Measurements from ENCODE around the gene HEATR9. TPM values are rescaled to one million over a fixed set of nuclear protein-coding genes. Genes with fewer than 3 reads are reported as not detected.

Gene HEATR9
- total and polyA plus RNA-seq, 4 donors, result 0.08 TPM; not detected in 3

GRCh38 chr17:35825206-35825605 is 43.5 kb downstream of the HEATR9 start:
- Histone ChIP-seq H3K4me1 (ENCODE audit: control insufficient read depth in 4 of 4, insufficient read depth in 4 of 4, low read length in 3 of 4) (no peaks in the 10 kb centered on the region), H3K36me3 (ENCODE audit: control insufficient read depth in 4 of 4, insufficient read depth in 3 of 4, low read depth in 1 of 4, low read length in 3 of 4) (peaks cover 14 to 44% (median 40%) of the 10 kb centered on the region in 4 donors), H3K27me3 (ENCODE audit: control insufficient read depth in 4 of 4, insufficient read depth in 4 of 4, low read length in 3 of 4) (no peaks in the 10 kb centered on the region), H3K9ac (ENCODE audit: low read depth in 1 of 2, low read length in 2 of 2) (no peak overlapping the region), H3K4me3 (ENCODE audit: low read depth in 1 of 3, low read length in 3 of 3) (no peak overlapping the region), H3K27ac (ENCODE audit: low read depth in 1 of 2, low read length in 2 of 2) (no peak overlapping the region), H3K9me3 (ENCODE audit: control insufficient read depth in 4 of 4, low read length in 3 of 4) (no peaks in the 10 kb centered on the region)
- 96% methylated on average over 1 of the region's 1 CpG for WGBS
- no peak for TF ChIP-seq JUND (IDR thresholded peaks at IDR 0.05)
- no peak for TF ChIP-seq GABPA (IDR thresholded peaks at IDR 0.05 in 1 of 2, conservative IDR thresholded peaks at IDR 0.05 in 1 of 2)
- no peak for TF ChIP-seq FOXA1 (IDR thresholded peaks at IDR 0.05)
- TF ChIP-seq RAD21 (IDR thresholded peaks at IDR 0.05), result no peak
- TF ChIP-seq SP1 (IDR thresholded peaks at IDR 0.05), result no peak
- no peak for DNase-seq (ENCODE audit: low spot score)

- no peak overlapping the region for H3K9ac ChIP-seq (ENCODE audit: low read depth in 1 of 2, low read length in 2 of 2)
- WGBS, result 93% methylated on average over 2 of the region's 2 CpGs
- no peak for TF ChIP-seq EGR1 (IDR thresholded peaks at IDR 0.05; ENCODE audit: low read depth in 2 of 2)
- no peak for TF ChIP-seq TAF1 (conservative IDR thresholded peaks at IDR 0.05)
- no peak for TF ChIP-seq HNF4A (conservative IDR thresholded peaks at IDR 0.05)
- H3K27ac ChIP-seq (ENCODE audit: low read depth in 1 of 2, low read length in 2 of 2), result no peak overlapping the region
- peaks cover 0 to 11% (median 9%) of the 10 kb centered on the region in 4 donors for H3K4me1 ChIP-seq (ENCODE audit: control insufficient read depth in 4 of 4, insufficient read depth in 4 of 4, low read length in 3 of 4)
- no peak for DNase-seq (ENCODE audit: low spot score)
- peaks cover 9 to 46% (median 36%) of the 10 kb centered on the region in 4 donors for H3K36me3 ChIP-seq (ENCODE audit: control insufficient read depth in 4 of 4, insufficient read depth in 3 of 4, low read depth in 1 of 4, low read length in 3 of 4)
- H3K27me3 ChIP-seq (ENCODE audit: control insufficient read depth in 4 of 4, insufficient read depth in 4 of 4, low read length in 3 of 4), result no peaks in the 10 kb centered on the region
- H3K4me3 ChIP-seq (ENCODE audit: low read depth in 1 of 3, low read length in 3 of 3), result no peak overlapping the region
- no peaks in the 10 kb centered on the region for H3K9me3 ChIP-seq (ENCODE audit: control insufficient read depth in 4 of 4, low read length in 3 of 4)
Measured at GRCh38 chr17:35821308-35821707, 47.4 kb downstream of the HEATR9 start.

DNA sequence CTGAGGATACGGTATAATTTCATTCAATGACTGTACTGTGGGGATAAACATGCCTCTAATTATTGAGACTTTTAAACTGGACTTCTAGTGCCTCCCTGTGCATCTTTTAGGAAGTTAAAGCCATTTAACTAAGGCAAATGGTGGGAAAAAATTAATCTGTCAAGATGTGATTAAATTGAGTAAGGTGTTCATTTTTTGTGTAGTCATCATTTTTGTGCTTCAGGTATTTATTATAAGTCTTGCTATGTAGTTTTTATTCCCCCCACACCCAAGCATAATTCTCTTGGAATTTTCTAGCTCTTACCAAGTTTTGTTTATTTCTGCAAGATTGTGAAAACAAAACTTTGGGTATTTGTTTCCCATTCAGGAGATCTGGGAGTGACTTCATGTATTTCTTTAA is 49.2 kb downstream of the HEATR9 start:
- 73% methylated on average over 1 of the region's 1 CpG for WGBS
- Histone ChIP-seq H3K27me3 (ENCODE audit: control insufficient read depth in 4 of 4, insufficient read depth in 4 of 4, low read length in 3 of 4) (no peaks in the 10 kb centered on the region), H3K9me3 (ENCODE audit: control insufficient read depth in 4 of 4, low read length in 3 of 4) (no peaks in the 10 kb centered on the region), H3K4me1 (ENCODE audit: control insufficient read depth in 4 of 4, insufficient read depth in 4 of 4, low read length in 3 of 4) (peaks cover 1 to 11% (median 9%) of the 10 kb centered on the region in 4 donors), H3K9ac (ENCODE audit: low read depth in 1 of 2, low read length in 2 of 2) (no peak overlapping the region), H3K36me3 (ENCODE audit: control insufficient read depth in 4 of 4, insufficient read depth in 3 of 4, low read depth in 1 of 4, low read length in 3 of 4) (peaks cover 3 to 32% (median 25%) of the 10 kb centered on the region in 4 donors), H3K27ac (ENCODE audit: low read depth in 1 of 2, low read length in 2 of 2) (no peak overlapping the region), H3K4me3 (ENCODE audit: low read depth in 1 of 3, low read length in 3 of 3) (no peak overlapping the region)
- TF ChIP-seq CTCF (IDR thresholded peaks at IDR 0.05; ENCODE audit: low read depth, low read length, missing input control), result no peak
- no peak for TF ChIP-seq NR2F2 (IDR thresholded peaks at IDR 0.05)
- no peak for TF ChIP-seq HNF4G (IDR thresholded peaks at IDR 0.05)
- TF ChIP-seq GABPA (IDR thresholded peaks at IDR 0.05 in 1 of 2, conservative IDR thresholded peaks at IDR 0.05 in 1 of 2), result no peak
- no peak for TF ChIP-seq SP1 (IDR thresholded peaks at IDR 0.05)
- TF ChIP-seq ATF3 (IDR thresholded peaks at IDR 0.05), result no peak
- TF ChIP-seq FOXA1 (IDR thresholded peaks at IDR 0.05), result no peak
- no peak for TF ChIP-seq MAX (IDR thresholded peaks at IDR 0.05)
- TF ChIP-seq, protein P1, sequence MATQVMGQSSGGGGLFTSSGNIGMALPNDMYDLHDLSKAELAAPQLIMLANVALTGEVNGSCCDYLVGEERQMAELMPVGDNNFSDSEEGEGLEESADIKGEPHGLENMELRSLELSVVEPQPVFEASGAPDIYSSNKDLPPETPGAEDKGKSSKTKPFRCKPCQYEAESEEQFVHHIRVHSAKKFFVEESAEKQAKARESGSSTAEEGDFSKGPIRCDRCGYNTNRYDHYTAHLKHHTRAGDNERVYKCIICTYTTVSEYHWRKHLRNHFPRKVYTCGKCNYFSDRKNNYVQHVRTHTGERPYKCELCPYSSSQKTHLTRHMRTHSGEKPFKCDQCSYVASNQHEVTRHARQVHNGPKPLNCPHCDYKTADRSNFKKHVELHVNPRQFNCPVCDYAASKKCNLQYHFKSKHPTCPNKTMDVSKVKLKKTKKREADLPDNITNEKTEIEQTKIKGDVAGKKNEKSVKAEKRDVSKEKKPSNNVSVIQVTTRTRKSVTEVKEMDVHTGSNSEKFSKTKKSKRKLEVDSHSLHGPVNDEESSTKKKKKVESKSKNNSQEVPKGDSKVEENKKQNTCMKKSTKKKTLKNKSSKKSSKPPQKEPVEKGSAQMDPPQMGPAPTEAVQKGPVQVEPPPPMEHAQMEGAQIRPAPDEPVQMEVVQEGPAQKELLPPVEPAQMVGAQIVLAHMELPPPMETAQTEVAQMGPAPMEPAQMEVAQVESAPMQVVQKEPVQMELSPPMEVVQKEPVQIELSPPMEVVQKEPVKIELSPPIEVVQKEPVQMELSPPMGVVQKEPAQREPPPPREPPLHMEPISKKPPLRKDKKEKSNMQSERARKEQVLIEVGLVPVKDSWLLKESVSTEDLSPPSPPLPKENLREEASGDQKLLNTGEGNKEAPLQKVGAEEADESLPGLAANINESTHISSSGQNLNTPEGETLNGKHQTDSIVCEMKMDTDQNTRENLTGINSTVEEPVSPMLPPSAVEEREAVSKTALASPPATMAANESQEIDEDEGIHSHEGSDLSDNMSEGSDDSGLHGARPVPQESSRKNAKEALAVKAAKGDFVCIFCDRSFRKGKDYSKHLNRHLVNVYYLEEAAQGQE (IDR thresholded peaks at IDR 0.05), result no peak
- no peak for TF ChIP-seq HNF4A (conservative IDR thresholded peaks at IDR 0.05)
- DNase-seq (ENCODE audit: low spot score), result no peak
